Inferior parietal cortex (tissue), 1 donor: Measurements from ENCODE around the gene GRIA1.

Source experiments
- DNase-seq: peaks from one replicate; pipeline ENCODE4 v3.0.0-alpha.2; 2016; ENCODE audit errors: extremely low spot score

Gene GRIA1

GRCh38 chr5:153658606-153659005, 168.1 kb downstream of the GRIA1 start:
- DNase-seq, result no peak

GRCh38 chr5:153659039-153659736, 168.7 kb downstream of the GRIA1 start:
- no peak for DNase-seq

DNA sequence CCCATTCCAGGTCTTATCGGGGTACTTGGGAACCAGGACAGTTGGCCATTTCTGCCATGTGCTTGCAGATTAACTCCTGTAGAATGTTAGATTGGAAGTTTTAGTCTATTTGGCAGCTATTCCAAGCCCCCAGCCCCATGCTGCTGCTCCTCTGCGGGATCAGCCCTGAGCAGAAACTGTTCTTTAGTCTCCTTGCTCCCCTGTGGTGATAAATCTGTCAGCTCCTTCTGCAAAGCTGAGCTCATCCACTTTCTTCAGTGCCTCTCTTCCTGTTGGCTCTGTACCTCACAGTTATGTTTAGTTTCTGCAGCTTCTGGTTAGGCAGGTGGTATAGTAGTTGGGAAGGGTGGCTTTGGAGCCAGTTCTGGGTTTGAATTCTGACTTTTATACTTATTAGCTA, 170.4 kb downstream of the GRIA1 start:
- DNase-seq, result no peak

DNA sequence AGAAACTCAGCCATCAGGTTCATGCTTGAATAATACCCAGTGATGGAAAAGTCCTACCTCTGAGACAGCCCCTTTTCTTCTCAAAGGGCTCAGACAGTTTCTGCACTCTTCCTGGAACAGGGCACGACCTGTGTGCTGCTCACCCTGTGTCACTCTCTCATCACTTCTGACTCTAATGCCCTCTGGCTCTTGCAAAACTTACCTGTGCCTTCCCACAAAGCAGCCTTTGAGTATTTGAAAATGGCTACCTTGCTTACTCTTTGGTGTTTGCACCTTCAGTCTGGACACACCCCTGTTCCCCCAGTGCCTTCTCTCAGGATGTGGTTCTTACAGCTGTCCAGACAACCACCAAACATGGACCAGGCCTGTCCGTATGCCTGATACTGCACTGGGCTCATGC, 171.4 kb downstream of the GRIA1 start:
- no peak for DNase-seq

DNA sequence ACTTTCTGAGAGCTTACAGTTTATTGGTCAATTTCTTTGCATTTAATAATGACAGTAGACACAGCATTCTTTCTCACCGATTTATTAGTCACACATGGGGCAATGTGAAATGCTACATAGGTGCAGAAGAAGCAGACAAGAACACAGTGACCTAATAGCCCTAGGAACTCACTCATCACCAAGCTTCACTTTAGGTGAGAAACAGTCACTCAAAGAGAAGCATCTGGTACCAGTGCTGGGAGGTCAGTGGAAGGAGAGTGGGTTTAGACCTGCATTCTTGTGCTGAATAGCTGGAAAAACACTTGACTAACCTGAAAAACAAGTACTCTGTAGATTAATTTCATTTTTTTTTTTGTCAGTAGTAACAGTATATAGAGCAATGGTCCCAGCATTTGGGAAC, 179.6 kb downstream of the GRIA1 start:
- no peak for DNase-seq

- no peak for DNase-seq
Measured at GRCh38 chr5:153671653-153672346, 181.3 kb downstream of the GRIA1 start.

GRCh38 chr5:153672347-153673090, 182.0 kb downstream of the GRIA1 start:
- no peak for DNase-seq

DNA sequence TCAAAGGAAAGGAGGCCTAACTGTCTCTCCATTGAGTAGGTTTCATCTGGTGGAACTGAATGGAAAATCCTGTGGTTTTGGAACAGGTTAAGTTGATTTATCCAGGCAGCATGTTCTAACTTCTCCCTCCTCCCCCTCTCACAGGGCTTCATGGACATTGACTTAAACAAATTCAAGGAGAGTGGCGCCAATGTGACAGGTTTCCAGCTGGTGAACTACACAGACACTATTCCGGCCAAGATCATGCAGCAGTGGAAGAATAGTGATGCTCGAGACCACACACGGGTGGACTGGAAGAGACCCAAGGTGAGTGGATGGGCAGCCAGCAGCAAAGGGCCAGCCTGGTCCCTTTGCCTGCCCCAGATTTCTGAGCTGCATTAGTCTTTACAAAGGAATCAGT, 183.9 kb downstream of the GRIA1 start:
- no peak for DNase-seq

DNA sequence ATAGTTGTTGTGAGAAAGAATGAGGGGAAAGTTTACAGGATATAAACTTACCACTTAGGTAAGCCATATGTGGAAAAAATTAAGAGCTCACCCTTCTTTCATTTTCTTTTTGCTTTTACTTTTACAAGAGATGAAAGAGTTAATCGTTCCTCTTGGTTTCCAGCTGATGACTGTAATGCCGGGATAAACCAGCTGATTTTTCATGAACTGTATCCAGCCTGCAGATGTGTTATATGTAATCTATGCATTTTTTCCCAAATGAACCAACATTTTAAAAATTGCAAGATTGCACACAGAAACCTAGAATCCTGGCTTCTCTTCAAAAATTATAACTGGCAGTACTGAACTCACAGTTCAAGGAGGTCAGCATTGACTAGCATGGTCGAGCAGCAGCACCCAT, 185.9 kb downstream of the GRIA1 start:
- no peak for DNase-seq

GRCh38 chr5:153676821-153677220, 186.4 kb downstream of the GRIA1 start:
- no peak for DNase-seq

GRCh38 chr5:153678617-153679329, 188.3 kb downstream of the GRIA1 start:
- DNase-seq, result no peak

- no peak for DNase-seq
Measured at GRCh38 chr5:153690236-153690635, 199.8 kb downstream of the GRIA1 start.

DNA sequence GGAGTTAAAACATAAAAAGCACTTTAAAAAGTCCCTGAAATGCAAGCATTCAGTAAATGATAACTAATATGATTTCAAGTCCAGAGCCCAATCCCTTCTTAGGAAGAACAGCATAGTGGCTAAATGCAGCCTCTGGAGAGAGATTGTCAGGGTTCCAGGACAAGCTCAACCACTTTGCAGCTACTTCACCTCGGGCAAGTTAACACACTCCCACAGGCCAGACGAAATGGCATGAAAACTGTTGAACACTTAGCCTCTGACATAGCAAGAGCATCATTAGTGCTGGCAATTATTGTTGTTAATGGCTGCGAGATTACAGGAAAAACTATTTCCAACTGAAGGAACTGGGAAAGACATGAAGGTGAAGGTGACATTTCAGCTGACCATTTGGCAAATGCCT, 205.8 kb downstream of the GRIA1 start:
- no peak for DNase-seq

GRCh38 chr5:153699035-153699434, 208.6 kb downstream of the GRIA1 start:
- DNase-seq, result no peak

GRCh38 chr5:153700940-153701339, 210.5 kb downstream of the GRIA1 start:
- DNase-seq, result no peak

GRCh38 chr5:153702265-153702664, 211.8 kb downstream of the GRIA1 start:
- DNase-seq, result no peak

- no peak for DNase-seq
Measured at GRCh38 chr5:153704110-153704509, 213.6 kb downstream of the GRIA1 start.

DNA sequence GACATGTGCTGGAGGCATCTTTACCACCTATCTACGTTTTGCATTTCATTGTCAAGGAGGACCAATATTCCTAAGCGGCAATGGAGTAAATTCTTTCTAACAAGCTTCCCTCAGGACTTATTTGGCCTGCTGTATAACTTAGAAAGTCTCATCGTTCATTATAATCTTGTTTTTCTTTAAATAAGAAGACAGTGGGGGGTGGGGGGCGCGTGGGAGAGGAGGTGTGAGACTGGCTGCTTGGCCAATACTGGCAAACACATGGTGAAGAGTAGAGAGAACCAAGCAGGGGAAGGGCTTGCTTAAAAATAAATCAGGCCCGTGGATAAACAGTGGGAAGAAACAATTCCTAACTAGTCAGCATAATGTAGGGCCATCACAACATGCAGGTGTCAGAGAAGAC, 217.2 kb downstream of the GRIA1 start:
- DNase-seq, result no peak

DNA sequence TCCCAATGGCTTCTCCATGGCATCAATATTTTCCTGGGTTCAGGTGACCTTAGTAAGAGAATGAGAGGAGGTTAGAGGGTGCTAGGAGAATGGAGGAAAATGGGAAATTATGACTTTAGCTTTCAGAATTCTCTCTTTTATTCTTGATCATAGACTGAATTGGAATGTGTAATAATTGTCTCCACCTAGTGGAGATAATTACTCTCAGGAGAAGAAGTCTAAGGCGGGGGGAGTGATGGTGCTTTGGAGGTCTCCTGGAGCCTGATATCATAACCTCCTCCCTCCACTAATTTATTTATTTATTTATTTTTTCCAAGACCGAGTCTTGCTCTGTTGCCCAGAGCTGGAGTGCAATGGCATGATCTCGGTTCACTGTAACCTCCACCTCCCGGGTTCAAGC, 221.3 kb downstream of the GRIA1 start:
- DNase-seq, result no peak

GRCh38 chr5:153712946-153713345, 222.5 kb downstream of the GRIA1 start:
- DNase-seq, result no peak

DNA sequence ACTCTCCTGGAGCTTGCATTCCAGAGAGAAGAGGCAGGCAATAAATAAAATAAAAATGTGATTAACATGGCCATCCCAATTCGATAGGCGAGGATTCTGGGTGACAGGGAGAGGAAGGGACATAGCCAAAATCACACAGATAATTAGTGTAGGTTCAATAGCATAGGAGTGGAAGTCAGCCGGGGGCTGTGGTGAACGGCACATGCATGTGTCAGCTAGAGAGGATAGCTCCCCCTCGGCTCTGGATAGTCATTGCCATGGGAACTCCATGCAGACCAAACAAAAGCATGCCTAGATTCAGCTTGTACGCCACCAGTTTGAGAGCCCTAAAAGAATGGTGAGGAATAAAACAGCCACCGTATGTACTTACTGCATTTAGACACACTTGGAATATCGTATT, 223.5 kb downstream of the GRIA1 start:
- no peak for DNase-seq

GRCh38 chr5:153714798-153715197, 224.3 kb downstream of the GRIA1 start:
- DNase-seq, result peak; percentile 21
